Effector memory CD4-positive, alpha-beta T cell (primary cell): ENCODE measurements around the gene FGGY.

Experiments
- DNase-seq, 3 donors: peaks; one replicate each; pipeline ENCODE4 v3.0.0-alpha.2; 2020
- H3K27ac ChIP-seq: 2 replicates; pipeline ENCODE4 v1.7.0; 2013; ENCODE audit warnings: mild to moderate bottlenecking, low read length, moderate library complexity; ENCODE audit not compliant: insufficient read depth, poor library complexity, severe bottlenecking
- H3K27me3 ChIP-seq: replicated peaks from 2 replicates; pipeline ENCODE4 v1.7.0; 2013; ENCODE audit warnings: mild to moderate bottlenecking, low read length; ENCODE audit not compliant: insufficient read depth, control insufficient read depth, poor library complexity, severe bottlenecking
- H3K36me3 ChIP-seq: 2 replicates; pipeline ENCODE4 v1.7.0; 2013; ENCODE audit warnings: mild to moderate bottlenecking, low read length, moderate library complexity; ENCODE audit not compliant: control insufficient read depth, insufficient read depth
- H3K4me1 ChIP-seq: 2 replicates; pipeline ENCODE4 v1.7.0; 2013; ENCODE audit warnings: low read length, mild to moderate bottlenecking; ENCODE audit not compliant: control insufficient read depth, insufficient read depth, poor library complexity, severe bottlenecking
- H3K4me3 ChIP-seq: 2 replicates; pipeline ENCODE4 v1.7.0; 2013; ENCODE audit warnings: low read length, low read depth, mild to moderate bottlenecking; ENCODE audit not compliant: insufficient read depth, poor library complexity, severe bottlenecking
- H3K9me3 ChIP-seq: 2 replicates; pipeline ENCODE4 v1.7.0; 2013; ENCODE audit warnings: mild to moderate bottlenecking, low read length, moderate library complexity; ENCODE audit not compliant: control insufficient read depth

FGGY gene

DNA sequence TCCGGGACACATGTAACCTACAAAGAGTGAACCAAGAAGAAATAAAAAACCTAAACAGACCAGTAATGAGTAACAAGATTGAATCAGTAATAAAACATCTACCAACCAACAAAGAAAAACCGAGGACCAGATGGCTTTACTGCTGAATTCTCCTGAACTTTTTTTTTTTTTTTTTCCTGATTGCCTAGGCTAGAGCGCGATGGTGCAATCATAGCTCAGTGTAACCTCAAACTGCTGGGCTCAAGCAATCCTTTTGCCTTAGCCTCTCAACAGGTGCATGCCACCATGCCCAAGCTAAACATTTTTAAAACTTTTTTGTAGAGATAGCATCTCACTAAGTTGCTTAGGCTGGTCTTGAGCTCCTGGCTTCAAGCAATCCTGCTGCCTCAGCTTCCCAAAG, 11.2 kb upstream of the FGGY start:
- no peak overlapping the region for H3K4me3 ChIP-seq
- DNase-seq = no peak

DNA sequence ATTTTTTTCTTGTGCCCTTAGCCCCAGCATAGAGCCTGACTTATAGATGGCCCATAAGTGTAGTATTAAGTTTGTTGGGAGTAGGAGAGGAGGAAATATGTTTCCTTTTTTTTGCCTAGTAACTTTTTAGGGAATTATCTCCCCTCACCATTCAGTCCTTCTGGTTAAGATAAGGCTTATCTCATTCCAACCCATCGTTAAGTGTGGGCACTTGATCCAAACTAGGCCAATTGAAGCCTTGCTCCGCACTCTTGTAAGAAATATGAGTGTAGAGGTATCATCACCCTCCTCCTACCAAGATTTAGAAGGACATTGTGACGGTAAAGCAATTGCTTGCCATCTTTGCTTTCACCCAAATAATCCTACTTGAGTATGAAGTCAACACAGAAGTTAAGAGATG, 8.8 kb upstream of the FGGY start:
- Histone ChIP-seq H3K27me3 (no peaks in the 10 kb centered on the region), H3K36me3 (no peaks in the 10 kb centered on the region), H3K27ac (no peak overlapping the region), H3K4me1 (no peaks in the 10 kb centered on the region), H3K4me3 (no peak overlapping the region), H3K9me3 (no peaks in the 10 kb centered on the region)
- no peak for DNase-seq

More for the DNA sequence above, 11.2 kb upstream of the FGGY start:
- Histone ChIP-seq H3K27me3 (no peaks in the 10 kb centered on the region), H3K36me3 (no peaks in the 10 kb centered on the region), H3K9me3 (no peaks in the 10 kb centered on the region), H3K4me1 (no peaks in the 10 kb centered on the region), H3K27ac (no peak overlapping the region)

GRCh38 chr1:59289570-59289969, 7.3 kb upstream of the FGGY start:
- DNase-seq = no peak
- no peaks in the 10 kb centered on the region for H3K9me3 ChIP-seq
- no peak overlapping the region for H3K4me3 ChIP-seq
- no peak overlapping the region for H3K27ac ChIP-seq
- no peaks in the 10 kb centered on the region for H3K4me1 ChIP-seq
- no peaks in the 10 kb centered on the region for H3K36me3 ChIP-seq
- no peaks in the 10 kb centered on the region for H3K27me3 ChIP-seq

DNA sequence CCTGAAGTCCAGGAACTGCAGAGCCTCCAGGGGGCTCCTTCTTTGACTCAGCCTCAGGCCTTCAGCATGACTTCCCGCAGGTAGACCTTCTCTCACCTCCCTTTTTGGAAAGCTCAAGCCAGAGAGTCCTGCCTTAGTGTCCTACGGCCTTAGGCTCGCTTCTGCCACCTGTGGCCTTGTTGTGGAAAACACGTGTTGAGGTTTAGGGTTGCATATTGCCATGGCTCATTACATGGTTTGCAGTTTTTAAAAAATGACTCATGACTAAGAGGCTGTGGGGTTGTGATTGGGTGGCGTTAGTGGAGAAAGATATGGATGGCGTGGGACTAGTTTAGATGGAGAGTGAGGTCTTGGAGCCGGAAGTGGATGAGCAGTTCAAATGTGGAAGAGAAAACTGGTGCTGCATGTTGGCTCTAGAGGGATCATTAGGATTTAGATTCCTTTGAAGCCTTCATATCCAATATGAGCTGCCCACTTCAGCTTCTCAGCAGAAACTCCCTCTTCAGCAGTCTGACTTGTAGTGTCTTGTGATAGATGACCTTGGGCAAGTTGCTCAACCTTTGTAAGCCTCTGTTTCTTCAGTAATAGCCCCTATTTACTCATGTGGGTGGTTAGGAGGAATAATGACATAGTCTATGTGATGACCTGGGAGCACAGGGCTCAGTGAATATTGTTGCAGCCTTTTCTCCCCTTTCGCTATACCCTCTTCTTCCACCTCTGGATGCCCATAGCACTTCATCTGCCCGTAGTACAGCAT, 6.5 kb upstream of the FGGY start:
- H3K4me3 ChIP-seq = no peak overlapping the region
- no peaks in the 10 kb centered on the region for H3K4me1 ChIP-seq
- DNase-seq = no peak
- no peaks in the 10 kb centered on the region for H3K27me3 ChIP-seq
- no peaks in the 10 kb centered on the region for H3K9me3 ChIP-seq
- H3K27ac ChIP-seq = no peak overlapping the region
- H3K36me3 ChIP-seq = no peaks in the 10 kb centered on the region

GRCh38 chr1:59291561-59291960, 5.3 kb upstream of the FGGY start:
- H3K4me1 ChIP-seq = no peaks in the 10 kb centered on the region
- no peaks in the 10 kb centered on the region for H3K27me3 ChIP-seq
- H3K9me3 ChIP-seq = no peaks in the 10 kb centered on the region
- H3K27ac ChIP-seq = no peak overlapping the region
- no peaks in the 10 kb centered on the region for H3K36me3 ChIP-seq
- H3K4me3 ChIP-seq = no peak overlapping the region
- DNase-seq = no peak

DNA sequence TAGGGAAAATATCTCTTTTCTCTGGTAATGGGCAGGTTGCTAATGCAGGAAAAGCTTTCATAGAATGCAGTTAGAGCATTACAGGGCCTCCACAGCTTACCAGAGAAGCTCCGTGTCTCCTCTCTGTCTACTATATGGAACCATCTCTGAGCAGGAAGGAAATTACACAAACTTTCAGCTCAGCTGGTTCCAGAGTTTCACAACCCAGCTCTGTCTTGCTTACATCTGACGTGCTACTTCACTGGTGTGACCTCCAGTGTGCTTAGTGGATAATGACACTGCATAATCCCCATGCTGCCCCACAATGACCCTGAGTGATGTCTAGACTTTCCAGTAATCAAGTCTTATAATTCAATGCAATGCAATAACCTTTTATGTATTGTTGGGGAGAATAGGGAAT, 4.3 kb upstream of the FGGY start:
- no peaks in the 10 kb centered on the region for H3K9me3 ChIP-seq
- no peaks in the 10 kb centered on the region for H3K36me3 ChIP-seq
- H3K27me3 ChIP-seq = no peaks in the 10 kb centered on the region
- no peak overlapping the region for H3K27ac ChIP-seq
- no peak for DNase-seq
- H3K4me1 ChIP-seq = peaks cover 3% of the 10 kb centered on the region
- H3K4me3 ChIP-seq = no peak overlapping the region

DNA sequence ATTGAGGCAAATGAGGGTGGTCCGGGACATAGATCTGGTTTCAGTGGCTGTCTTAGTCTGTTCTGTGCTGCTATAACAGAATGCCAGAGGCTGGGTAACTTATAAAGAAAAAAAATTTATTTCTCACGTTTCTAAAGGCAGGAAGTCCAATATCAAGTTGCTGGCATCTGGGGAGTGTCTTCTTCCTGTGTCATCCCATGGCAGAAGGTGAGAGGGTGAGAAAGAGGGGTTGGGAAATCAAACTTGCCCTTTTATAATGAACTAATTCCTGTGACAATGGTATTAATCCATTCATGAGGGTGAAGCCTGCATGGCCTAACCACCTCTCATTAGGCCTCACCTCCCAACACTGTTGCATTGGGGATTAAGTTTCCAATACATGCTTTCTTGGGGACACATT, 3.7 kb upstream of the FGGY start:
- no peaks in the 10 kb centered on the region for H3K36me3 ChIP-seq
- peaks cover 3% of the 10 kb centered on the region for H3K4me1 ChIP-seq
- no peak for DNase-seq
- no peak overlapping the region for H3K4me3 ChIP-seq
- H3K9me3 ChIP-seq = no peaks in the 10 kb centered on the region
- H3K27me3 ChIP-seq = no peaks in the 10 kb centered on the region
- no peak overlapping the region for H3K27ac ChIP-seq

- DNase-seq = no peak
- H3K4me3 ChIP-seq = no peak overlapping the region
- H3K27me3 ChIP-seq = no peaks in the 10 kb centered on the region
- no peak overlapping the region for H3K27ac ChIP-seq
- H3K9me3 ChIP-seq = no peaks in the 10 kb centered on the region
- H3K4me1 ChIP-seq = peaks cover 3% of the 10 kb centered on the region
- no peaks in the 10 kb centered on the region for H3K36me3 ChIP-seq
Observed at GRCh38 chr1:59293849-59294248, 3.0 kb upstream of the FGGY start.

DNA sequence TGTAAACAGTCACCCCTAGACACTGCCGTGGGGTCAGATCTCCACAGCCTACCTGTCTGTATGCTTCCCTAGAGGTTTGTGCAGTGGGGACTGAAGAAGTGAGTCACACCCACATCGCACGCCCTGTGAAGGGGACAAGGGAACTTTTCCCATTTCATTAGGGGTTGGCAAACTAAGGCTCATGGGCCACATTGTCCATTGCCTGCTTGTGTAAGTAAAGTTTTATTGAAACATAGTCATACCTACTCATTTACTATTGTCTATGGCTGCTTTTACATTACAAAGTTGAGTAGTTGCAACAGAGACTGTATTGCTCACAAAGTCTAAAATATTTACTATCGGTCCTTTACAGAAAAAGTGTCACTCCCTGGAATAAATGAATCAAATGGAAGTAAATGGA, 2.5 kb upstream of the FGGY start:
- Histone ChIP-seq H3K4me1 (peaks cover 3% of the 10 kb centered on the region), H3K27ac (no peak overlapping the region), H3K36me3 (no peaks in the 10 kb centered on the region), H3K9me3 (no peaks in the 10 kb centered on the region), H3K27me3 (no peaks in the 10 kb centered on the region), H3K4me3 (no peak overlapping the region)
- DNase-seq = no peak

GRCh38 chr1:59295618-59296017, 1.3 kb upstream of the FGGY start:
- no peak for DNase-seq
- no peaks in the 10 kb centered on the region for H3K27me3 ChIP-seq
- H3K27ac ChIP-seq = no peak overlapping the region
- no peaks in the 10 kb centered on the region for H3K36me3 ChIP-seq
- no peaks in the 10 kb centered on the region for H3K9me3 ChIP-seq
- no peak overlapping the region for H3K4me3 ChIP-seq
- H3K4me1 ChIP-seq = peaks cover 3% of the 10 kb centered on the region
